Tibial artery (tissue), 4 donors: ENCODE data around the gene MORC4.
A peak's percentile ranks its signal among the peaks of the same experiment; 100 is the strongest.

Experiments used
- DNase-seq, 2 donors: peaks; one replicate each; pipeline ENCODE4 v3.0.0-alpha.2; 2019
- H3K27ac ChIP-seq, 2 donors: fragments of 200-600 bp; sonication (generic) in 1 of 2; 1 replicate in 1 of 2; 2 replicates in 1 of 2; pipeline ENCODE4 v1.5.1; 2018 to 2019; ENCODE audit warnings: mild to moderate bottlenecking in 1 of 2
- H3K27me3 ChIP-seq, 2 donors: fragments of 200-600 bp; sonication (generic) in 1 of 2; one replicate each; pipeline versions ENCODE4 v1.5.1 to v1.6.0; 2016 to 2019
- H3K36me3 ChIP-seq, 3 donors: fragments of 200-600 bp; sonication (generic) in 2 of 3; one replicate each; pipeline ENCODE4 v1.5.1; 2016 to 2019; ENCODE audit warnings: mild to moderate bottlenecking in 2 of 3
- H3K4me1 ChIP-seq, 4 donors: fragments of 200-600 bp; sonication (generic) in 2 of 4; 1 replicate in 3 of 4; 2 replicates in 1 of 4; pipeline ENCODE4 v1.5.1; 2016 to 2019
- H3K4me3 ChIP-seq, 2 donors: fragments of 200-600 bp; sonication (generic) in 1 of 2; 1 replicate in 1 of 2; 2 replicates in 1 of 2; pipeline ENCODE4 v1.5.1; 2018 to 2019; ENCODE audit warnings: mild to moderate bottlenecking in 2 of 2
- H3K9me3 ChIP-seq, 3 donors: fragments of 200-600 bp; sonication (generic) in 1 of 3; one replicate each; pipeline ENCODE4 v1.5.1; 2016 to 2019
- intact Hi-C: fragments of 100-400 bp; cut with DNase I; formaldehyde crosslinking; loops from one replicate; pipeline ENCODE4 v1.15.0; 2023; ENCODE audit warnings: low total_unique reads
- TF ChIP-seq, protein P1 (sequence below), 2 experiments: fragments of 200-600 bp in 1 of 2; fragments of 450-650 bp in 1 of 2; IDR thresholded peaks; one replicate each; pipeline ENCODE4 v1.5.1; 2017 to 2019; ENCODE audit warnings: antibody characterized with exemption in 2 of 2, mild to moderate bottlenecking in 1 of 2, moderate library complexity in 1 of 2

MORC4 gene

DNA sequence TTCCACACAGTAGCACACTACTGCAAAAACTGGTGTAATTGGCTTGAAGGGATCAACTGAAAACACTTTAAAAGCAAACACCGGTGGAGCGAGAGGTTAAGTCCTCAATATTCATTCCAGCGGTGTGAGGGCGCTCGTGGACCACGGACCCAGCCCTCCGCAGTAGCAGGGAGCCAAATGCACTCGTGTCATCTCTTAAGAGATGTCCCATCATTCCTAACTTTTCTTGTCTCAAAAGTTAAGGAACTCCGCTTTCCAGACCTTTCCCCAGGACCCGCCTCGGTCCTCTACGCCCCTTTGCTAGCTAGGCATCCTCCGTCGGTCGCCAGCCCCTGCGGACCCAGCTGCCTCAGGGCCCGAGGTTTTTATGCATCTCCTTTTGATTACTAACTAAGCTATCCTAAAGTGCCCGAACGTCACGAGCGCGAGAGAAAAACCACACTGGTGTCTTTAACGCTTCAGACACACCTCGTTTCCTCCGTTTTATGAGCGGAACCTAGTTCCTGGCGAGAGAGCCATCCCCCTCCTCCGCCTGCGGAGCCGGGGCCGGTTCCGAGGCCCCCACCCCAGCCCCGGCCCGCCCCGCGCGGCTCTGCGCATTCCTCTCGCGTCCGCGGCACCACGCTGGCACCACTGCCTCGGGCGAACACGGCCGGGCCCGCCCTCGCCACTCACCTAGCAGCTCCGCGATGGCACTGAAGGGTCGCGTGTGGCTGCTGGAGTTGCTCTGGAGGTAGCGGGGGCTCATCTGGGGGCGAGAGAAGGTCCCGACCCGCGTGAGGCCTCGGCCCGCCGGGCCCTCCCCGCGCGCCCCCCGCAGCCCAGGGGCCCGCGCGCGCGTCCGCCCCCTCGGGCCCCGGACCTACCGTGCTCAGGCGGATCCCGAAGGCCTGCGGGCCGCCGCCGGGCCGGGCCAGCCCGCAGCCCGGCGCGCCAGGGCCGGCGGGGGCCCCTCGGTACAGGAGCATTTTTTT, 723 bp downstream of the MORC4 start:
- peak; percentile 63 to 64 for DNase-seq
- Histone ChIP-seq H3K4me3 (peak overlapping the region; percentile 64 to 73), H3K27me3 (no peaks in the 10 kb centered on the region), H3K4me1 (peaks cover 0 to 5% (median 0%) of the 10 kb centered on the region in 4 donors), H3K27ac (peak overlapping the region; percentile 79 to 82), H3K36me3 (no peaks in the 10 kb centered on the region), H3K9me3 (no peaks in the 10 kb centered on the region)
- intact Hi-C loops = no loop called here
- TF ChIP-seq, protein P1, sequence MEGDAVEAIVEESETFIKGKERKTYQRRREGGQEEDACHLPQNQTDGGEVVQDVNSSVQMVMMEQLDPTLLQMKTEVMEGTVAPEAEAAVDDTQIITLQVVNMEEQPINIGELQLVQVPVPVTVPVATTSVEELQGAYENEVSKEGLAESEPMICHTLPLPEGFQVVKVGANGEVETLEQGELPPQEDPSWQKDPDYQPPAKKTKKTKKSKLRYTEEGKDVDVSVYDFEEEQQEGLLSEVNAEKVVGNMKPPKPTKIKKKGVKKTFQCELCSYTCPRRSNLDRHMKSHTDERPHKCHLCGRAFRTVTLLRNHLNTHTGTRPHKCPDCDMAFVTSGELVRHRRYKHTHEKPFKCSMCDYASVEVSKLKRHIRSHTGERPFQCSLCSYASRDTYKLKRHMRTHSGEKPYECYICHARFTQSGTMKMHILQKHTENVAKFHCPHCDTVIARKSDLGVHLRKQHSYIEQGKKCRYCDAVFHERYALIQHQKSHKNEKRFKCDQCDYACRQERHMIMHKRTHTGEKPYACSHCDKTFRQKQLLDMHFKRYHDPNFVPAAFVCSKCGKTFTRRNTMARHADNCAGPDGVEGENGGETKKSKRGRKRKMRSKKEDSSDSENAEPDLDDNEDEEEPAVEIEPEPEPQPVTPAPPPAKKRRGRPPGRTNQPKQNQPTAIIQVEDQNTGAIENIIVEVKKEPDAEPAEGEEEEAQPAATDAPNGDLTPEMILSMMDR (IDR thresholded peaks at IDR 0.05) = peak; percentile 22 to 48

DNA sequence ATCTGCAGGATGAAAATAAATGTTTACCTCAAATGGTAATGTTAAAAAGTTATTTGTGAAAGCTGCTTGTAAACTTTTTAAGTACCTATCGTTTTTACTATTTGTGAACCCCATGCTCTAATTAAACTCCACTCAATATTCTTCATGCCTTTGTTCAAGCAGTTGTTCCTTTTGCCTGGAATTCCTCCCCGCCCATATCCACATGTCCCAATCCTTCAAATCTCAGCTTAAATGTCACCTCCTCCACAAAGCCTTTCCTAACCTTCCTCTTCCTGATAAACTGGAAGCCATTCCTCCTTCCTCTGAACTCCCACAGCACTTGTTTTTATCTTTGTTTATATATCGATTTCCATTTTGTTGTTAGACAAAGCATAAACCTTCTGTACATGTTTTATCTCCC, 2.4 kb downstream of the MORC4 start:
- Histone ChIP-seq H3K27me3 (no peaks in the 10 kb centered on the region), H3K4me1 (peaks cover 0 to 5% (median 0%) of the 10 kb centered on the region in 4 donors), H3K9me3 (no peaks in the 10 kb centered on the region), H3K36me3 (no peaks in the 10 kb centered on the region), H3K4me3 (no peak overlapping the region), H3K27ac (no peak overlapping the region)
- intact Hi-C loops = no loop called here
- DNase-seq = no peak
- TF ChIP-seq, protein P1 (IDR thresholded peaks at IDR 0.05) = no peak

DNA sequence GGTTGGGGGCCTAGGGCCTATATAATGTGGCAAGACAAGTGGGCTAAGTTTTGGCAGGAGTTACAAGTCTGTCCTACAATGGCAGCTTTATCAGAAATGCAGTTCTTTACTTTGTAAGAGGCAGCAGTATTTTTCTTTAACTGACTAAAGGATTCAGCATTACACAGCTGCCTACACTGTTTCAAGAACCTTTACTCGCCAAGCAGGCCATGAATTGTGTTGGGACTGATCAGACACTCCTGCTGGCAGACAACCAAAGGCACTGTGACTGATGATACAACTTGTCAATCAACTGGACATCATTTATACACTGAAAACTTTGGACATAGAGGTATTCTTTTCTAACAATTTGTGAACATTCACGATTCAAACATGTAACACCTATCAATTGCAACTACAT, 4.3 kb downstream of the MORC4 start:
- Histone ChIP-seq H3K27ac (no peak overlapping the region), H3K36me3 (no peaks in the 10 kb centered on the region), H3K4me3 (no peak overlapping the region), H3K27me3 (no peaks in the 10 kb centered on the region), H3K4me1 (peaks cover 0 to 5% (median 0%) of the 10 kb centered on the region in 4 donors), H3K9me3 (no peaks in the 10 kb centered on the region)
- TF ChIP-seq, protein P1 (IDR thresholded peaks at IDR 0.05) = no peak
- no peak for DNase-seq
- intact Hi-C loops = no loop called here

DNA sequence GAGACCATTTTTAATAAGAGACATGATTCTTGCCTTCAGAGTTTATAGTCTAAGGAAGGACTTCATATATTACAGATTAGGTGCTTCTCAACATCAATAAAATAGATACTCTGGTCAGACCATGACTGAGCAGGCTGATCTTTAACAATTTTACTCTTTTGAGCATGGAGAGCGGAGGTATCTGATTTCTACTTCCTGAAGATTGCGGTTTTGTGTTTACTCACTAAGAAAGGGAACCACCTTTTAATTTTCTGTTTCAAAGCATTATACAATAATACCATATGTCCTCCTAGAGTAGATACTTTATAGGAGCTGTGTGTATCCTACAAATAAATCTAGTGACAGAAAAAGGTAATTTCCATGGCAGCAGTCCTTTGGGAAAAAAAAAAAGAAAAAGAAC, 12.5 kb downstream of the MORC4 start:
- H3K4me3 ChIP-seq = no peak overlapping the region
- intact Hi-C loops = no loop called here
- no peaks in the 10 kb centered on the region for H3K27me3 ChIP-seq
- H3K9me3 ChIP-seq = no peaks in the 10 kb centered on the region
- H3K27ac ChIP-seq = no peak overlapping the region
- H3K4me1 ChIP-seq = no peaks in the 10 kb centered on the region
- H3K36me3 ChIP-seq = no peaks in the 10 kb centered on the region
- TF ChIP-seq, protein P1 (IDR thresholded peaks at IDR 0.05) = no peak
- no peak for DNase-seq

DNA sequence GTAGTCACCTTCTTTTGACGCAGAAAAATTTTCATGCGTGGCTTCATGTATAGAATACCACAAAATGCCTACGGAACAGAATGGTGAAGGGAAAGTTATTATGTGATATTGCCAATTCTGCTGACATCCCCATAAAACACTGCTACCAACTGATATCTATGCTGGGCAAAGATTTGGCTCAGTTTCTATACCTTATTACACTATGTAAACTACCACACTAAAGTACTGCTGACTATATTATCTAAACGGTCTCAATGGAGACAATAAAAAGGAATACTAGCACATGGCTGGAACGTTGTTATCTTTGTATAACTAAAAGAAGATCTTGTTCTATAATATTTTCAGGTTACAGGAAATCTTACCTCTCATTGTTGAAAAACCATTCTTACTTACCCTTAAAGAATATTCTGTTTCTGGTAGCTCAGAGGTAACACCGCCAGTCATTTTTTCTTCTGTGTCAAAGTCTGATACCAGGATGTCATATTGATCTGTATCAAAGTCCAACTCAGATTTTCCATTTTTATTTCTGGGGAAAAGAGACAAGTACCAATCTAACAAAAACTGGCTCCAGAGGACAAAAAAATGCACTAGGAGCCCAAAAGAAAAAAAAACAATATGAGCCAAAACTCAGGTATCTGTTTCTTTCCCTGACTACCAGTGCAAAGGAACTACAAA, 18.9 kb downstream of the MORC4 start:
- Histone ChIP-seq H3K9me3 (no peaks in the 10 kb centered on the region), H3K27ac (no peak overlapping the region), H3K4me3 (no peak overlapping the region), H3K4me1 (no peaks in the 10 kb centered on the region), H3K36me3 (peaks cover 0 to 6% (median 0%) of the 10 kb centered on the region in 3 donors), H3K27me3 (no peaks in the 10 kb centered on the region)
- TF ChIP-seq, protein P1 (IDR thresholded peaks at IDR 0.05) = no peak
- intact Hi-C loops = no loop called here
- no peak for DNase-seq
